Parathyroid adenoma (tissue), 2 donors: ENCODE measurements around the gene MCM3.

Experiments used
- H2AFZ ChIP-seq: fragments of 300-600 bp; sonication (generic); one replicate; pipeline ENCODE4 v1.7.0; 2017; ENCODE audit warnings: antibody characterized with exemption, mild to moderate bottlenecking
- H3K27ac ChIP-seq: fragments of 300-600 bp; sonication (generic); one replicate; pipeline ENCODE4 v1.7.0; 2017
- H3K27me3 ChIP-seq: fragments of 300-600 bp; sonication (generic); one replicate; pipeline ENCODE4 v1.7.0; 2017; ENCODE audit warnings: low read length; ENCODE audit not compliant: control insufficient read depth, insufficient read depth
- H3K36me3 ChIP-seq: fragments of 300-600 bp; sonication (generic); one replicate; pipeline ENCODE4 v1.7.0; 2017; ENCODE audit warnings: low read length; ENCODE audit not compliant: control insufficient read depth, insufficient read depth
- H3K4me1 ChIP-seq: fragments of 300-600 bp; sonication (generic); one replicate; pipeline ENCODE4 v1.7.0; 2017; ENCODE audit warnings: control low read depth
- H3K4me2 ChIP-seq: fragments of 300-600 bp; sonication (generic); one replicate; pipeline ENCODE4 v1.7.0; 2017; ENCODE audit warnings: low read length
- H3K4me3 ChIP-seq: fragments of 300-600 bp; sonication (generic); one replicate; pipeline ENCODE4 v1.7.0; 2017; ENCODE audit warnings: low read depth, low read length
- H3K79me2 ChIP-seq: fragments of 300-600 bp; sonication (generic); one replicate; pipeline ENCODE4 v1.7.0; 2017; ENCODE audit warnings: control low read depth
- H3K9ac ChIP-seq: fragments of 300-600 bp; sonication (generic); one replicate; pipeline ENCODE4 v1.7.0; 2017; ENCODE audit warnings: mild to moderate bottlenecking
- H3K9me3 ChIP-seq: fragments of 300-600 bp; sonication (generic); one replicate; pipeline ENCODE4 v1.7.0; 2017; ENCODE audit warnings: low read length; ENCODE audit not compliant: control insufficient read depth
- TF ChIP-seq, protein P1 (sequence below): fragments of 300-600 bp; sonication (generic); IDR thresholded peaks from one replicate; pipeline ENCODE4 v1.7.0; 2017; ENCODE audit warnings: antibody characterized with exemption, mild to moderate bottlenecking
- donor health status: primary hyperparathyroidism.

Gene MCM3

GRCh38 chr6:52276130-52276529, 8.4 kb downstream of the MCM3 start:
- no peak overlapping the region for H3K4me3 ChIP-seq
- H3K27ac ChIP-seq, result no peak overlapping the region
- H3K9me3 ChIP-seq, result no peaks in the 10 kb centered on the region
- no peak overlapping the region for H3K4me2 ChIP-seq
- H3K9ac ChIP-seq, result no peak overlapping the region
- no peaks in the 10 kb centered on the region for H3K79me2 ChIP-seq
- no peaks in the 10 kb centered on the region for H3K4me1 ChIP-seq
- no peak overlapping the region for H2AFZ ChIP-seq
- TF ChIP-seq, protein P1, sequence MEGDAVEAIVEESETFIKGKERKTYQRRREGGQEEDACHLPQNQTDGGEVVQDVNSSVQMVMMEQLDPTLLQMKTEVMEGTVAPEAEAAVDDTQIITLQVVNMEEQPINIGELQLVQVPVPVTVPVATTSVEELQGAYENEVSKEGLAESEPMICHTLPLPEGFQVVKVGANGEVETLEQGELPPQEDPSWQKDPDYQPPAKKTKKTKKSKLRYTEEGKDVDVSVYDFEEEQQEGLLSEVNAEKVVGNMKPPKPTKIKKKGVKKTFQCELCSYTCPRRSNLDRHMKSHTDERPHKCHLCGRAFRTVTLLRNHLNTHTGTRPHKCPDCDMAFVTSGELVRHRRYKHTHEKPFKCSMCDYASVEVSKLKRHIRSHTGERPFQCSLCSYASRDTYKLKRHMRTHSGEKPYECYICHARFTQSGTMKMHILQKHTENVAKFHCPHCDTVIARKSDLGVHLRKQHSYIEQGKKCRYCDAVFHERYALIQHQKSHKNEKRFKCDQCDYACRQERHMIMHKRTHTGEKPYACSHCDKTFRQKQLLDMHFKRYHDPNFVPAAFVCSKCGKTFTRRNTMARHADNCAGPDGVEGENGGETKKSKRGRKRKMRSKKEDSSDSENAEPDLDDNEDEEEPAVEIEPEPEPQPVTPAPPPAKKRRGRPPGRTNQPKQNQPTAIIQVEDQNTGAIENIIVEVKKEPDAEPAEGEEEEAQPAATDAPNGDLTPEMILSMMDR, result no peak
- no peaks in the 10 kb centered on the region for H3K27me3 ChIP-seq
- H3K36me3 ChIP-seq, result no peaks in the 10 kb centered on the region

DNA sequence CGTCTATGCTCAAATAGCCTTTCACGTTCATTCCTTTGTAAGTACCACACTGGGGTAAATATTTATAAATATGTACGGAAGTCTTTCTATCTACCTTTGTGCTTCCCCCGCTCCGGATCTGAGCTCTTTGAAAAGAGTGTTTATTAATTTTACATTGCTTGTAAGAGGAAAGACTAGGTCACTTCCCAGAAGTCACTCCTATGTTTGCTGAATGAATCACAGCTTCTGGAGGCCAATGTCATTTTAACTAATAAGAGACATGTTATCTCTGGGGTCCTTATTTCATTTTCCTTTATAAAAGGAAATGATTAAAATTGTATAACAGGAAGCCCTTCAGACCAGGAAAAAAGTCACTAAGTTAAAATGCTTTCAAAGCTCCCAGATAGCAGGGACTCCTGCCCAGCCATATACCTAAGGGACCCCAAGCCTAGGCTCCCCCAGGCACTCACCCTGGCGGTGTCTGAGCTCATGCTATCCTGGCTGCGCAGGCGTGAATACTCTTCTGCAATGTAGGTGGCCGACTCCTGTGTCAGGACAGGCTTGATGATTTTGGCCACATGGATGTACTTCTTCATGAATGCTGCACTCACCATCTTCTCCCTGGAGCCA, 12.6 kb downstream of the MCM3 start:
- H3K9me3 ChIP-seq, result no peaks in the 10 kb centered on the region
- no peaks in the 10 kb centered on the region for H3K79me2 ChIP-seq
- H3K4me1 ChIP-seq, result no peaks in the 10 kb centered on the region
- no peak overlapping the region for H2AFZ ChIP-seq
- H3K9ac ChIP-seq, result no peak overlapping the region
- H3K36me3 ChIP-seq, result no peaks in the 10 kb centered on the region
- H3K27me3 ChIP-seq, result no peaks in the 10 kb centered on the region
- no peak overlapping the region for H3K27ac ChIP-seq
- TF ChIP-seq, protein P1, result no peak
- no peak overlapping the region for H3K4me2 ChIP-seq
- H3K4me3 ChIP-seq, result no peak overlapping the region

DNA sequence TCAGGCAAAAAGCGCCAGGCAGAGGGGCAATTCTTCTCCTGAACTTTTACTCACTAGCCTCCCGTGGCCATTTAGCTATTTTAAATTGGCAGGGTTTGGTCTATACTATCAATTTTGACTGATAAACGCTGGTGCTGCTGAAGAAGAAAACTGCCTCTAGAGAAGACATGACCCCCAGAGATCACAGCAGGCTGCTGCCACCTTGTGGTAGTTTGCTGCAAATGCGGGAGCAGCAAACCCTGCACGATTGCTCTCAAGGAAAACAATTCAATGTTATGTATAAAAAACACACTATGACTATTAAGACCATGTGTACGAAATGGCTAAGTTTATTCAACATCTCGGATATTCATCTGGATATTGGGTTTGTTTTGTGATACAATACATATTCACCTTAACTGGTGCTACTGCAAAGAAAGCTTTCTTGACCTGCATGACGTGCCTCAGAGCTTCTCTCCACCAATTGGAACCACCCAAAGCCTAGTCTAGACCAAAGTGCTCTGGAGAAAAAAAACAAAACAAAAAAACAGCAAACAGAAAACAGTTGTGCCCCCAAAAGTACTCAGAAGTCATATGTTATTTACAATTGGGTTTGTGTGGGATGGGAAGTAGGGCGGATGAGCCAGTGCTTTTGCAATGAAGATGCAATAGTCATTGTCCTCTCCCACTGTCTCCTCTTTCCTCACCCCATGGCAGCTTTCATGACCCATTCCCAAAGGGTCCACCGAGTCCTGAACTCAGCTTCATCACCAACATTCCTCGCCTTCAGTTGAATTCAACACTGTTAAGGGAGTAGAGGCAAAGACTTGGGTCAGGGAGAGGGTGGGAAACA, 20.6 kb downstream of the MCM3 start:
- Histone ChIP-seq H3K79me2 (no peaks in the 10 kb centered on the region), H3K9ac (no peak overlapping the region), H2AFZ (no peak overlapping the region), H3K27me3 (no peaks in the 10 kb centered on the region), H3K27ac (no peak overlapping the region), H3K4me1 (no peaks in the 10 kb centered on the region), H3K9me3 (no peaks in the 10 kb centered on the region), H3K36me3 (no peaks in the 10 kb centered on the region), H3K4me2 (no peak overlapping the region), H3K4me3 (no peak overlapping the region)
- TF ChIP-seq, protein P1, result peak; percentile 93

GRCh38 chr6:52262620-52263344, 21.8 kb downstream of the MCM3 start:
- Histone ChIP-seq H3K4me3 (no peak overlapping the region), H3K9ac (no peak overlapping the region), H3K27me3 (no peaks in the 10 kb centered on the region), H3K79me2 (no peaks in the 10 kb centered on the region), H3K36me3 (no peaks in the 10 kb centered on the region), H3K4me2 (no peak overlapping the region), H3K9me3 (no peaks in the 10 kb centered on the region), H3K27ac (no peak overlapping the region), H3K4me1 (no peaks in the 10 kb centered on the region), H2AFZ (no peak overlapping the region)
- TF ChIP-seq, protein P1, result no peak
